GM18909 (cell line): ENCODE data around the gene KRTAP19-1.

Experiments
- ATAC-seq: cut with Tn5 transposase; IDR thresholded peaks from one replicate; pipeline ENCODE4 v1.9.1; 2021; ENCODE audit warnings: mild to moderate bottlenecking; ENCODE audit not compliant: unreplicated experiment, poor library complexity

The KRTAP19-1 gene

DNA sequence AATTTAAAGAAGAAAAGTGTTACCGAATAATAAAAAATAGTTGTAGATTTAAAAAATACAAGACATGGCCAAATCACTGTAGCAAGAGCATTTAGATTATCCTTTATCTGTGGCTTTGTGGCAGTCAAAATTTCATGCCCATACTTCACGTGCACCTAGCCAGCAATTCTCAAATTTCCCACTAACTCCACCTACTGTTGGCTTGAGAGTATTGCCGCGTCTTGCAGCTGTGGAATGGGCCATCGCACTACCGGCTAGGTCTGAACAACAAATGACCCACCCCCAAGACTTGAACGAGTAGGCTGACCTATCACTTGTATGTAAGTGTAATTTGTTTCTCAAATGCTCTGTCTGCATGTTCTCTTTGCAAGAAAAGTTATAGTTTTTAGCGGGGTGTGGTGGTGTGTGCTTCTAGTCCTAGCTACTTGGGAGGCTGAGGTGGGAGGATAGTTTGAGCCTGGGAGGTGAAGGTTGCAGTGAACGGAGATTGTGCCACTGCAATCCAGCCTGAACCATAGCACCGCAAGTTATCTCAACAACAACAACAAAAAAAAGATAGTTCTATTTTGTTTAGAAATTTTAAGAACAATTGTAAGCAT lies 46.0 kb downstream of the KRTAP19-1 start:
- ATAC-seq, result no peak

GRCh38 chr21:30430170-30430655 lies 50.0 kb downstream of the KRTAP19-1 start, which contains the start of gene KRTAP13-4:
TSS of gene KRTAP13-4 (plus strand) at chr21:30430220. CDS start at chr21:30430276, 56 bp downstream.
- ATAC-seq, result no peak
